ENCODE data around the gene FBXO2.

FBXO2 gene, protein sequence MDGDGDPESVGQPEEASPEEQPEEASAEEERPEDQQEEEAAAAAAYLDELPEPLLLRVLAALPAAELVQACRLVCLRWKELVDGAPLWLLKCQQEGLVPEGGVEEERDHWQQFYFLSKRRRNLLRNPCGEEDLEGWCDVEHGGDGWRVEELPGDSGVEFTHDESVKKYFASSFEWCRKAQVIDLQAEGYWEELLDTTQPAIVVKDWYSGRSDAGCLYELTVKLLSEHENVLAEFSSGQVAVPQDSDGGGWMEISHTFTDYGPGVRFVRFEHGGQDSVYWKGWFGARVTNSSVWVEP

DNA sequence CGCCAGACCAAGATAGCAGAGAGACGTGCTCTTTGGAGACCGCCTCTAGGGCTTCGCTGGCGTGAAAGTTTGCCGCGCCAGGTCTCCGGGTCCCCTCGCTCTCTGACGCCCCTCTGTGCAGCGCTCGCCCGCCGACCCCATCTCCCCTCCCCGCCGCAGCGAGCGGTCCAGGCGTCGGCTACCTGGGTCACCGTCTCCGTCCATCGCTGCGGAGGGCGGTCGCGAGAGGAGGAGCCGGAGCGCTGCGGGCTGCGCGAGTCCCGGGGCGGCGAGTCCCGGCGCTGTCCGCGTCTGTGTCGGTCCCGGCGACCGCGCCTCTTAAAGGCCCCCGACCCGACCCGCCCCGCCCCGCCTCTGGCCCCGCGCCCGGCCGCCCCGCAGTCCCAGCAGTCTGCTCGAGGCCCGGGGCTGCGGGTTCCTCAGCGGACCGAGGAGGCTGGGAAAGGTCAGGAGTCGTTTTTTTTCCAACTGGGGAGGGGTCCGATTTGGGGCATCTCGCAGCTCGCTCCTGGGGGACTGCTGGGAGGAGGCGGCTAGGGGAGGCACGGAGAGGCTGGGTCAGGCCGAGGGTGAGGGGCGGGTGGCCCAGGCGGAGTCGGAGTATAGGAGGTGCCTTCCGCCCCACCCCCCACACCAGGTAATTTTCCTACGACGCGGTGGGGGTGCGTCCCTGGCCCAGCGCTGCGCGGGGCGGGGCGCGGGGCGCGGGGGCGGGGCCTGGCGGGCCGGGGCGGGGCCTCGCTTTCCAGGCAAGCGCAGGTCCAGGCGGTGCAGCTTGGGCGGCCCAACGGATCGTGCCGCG lies at the start of gene FBXO2, which contains the start of gene FBXO44:
Gene FBXO2, minus strand, starts transcription at position 293 of the 802 bp plus-strand sequence. Its CDS starts 89 bp downstream, at position 204.
Gene FBXO44, plus strand, starts transcription at position 741 of the 802 bp plus-strand sequence. CDS start 959 bp downstream, outside the sequence.
- peak; percentile 57 for DNase-seq (ENCODE audit: low read depth)

DNA sequence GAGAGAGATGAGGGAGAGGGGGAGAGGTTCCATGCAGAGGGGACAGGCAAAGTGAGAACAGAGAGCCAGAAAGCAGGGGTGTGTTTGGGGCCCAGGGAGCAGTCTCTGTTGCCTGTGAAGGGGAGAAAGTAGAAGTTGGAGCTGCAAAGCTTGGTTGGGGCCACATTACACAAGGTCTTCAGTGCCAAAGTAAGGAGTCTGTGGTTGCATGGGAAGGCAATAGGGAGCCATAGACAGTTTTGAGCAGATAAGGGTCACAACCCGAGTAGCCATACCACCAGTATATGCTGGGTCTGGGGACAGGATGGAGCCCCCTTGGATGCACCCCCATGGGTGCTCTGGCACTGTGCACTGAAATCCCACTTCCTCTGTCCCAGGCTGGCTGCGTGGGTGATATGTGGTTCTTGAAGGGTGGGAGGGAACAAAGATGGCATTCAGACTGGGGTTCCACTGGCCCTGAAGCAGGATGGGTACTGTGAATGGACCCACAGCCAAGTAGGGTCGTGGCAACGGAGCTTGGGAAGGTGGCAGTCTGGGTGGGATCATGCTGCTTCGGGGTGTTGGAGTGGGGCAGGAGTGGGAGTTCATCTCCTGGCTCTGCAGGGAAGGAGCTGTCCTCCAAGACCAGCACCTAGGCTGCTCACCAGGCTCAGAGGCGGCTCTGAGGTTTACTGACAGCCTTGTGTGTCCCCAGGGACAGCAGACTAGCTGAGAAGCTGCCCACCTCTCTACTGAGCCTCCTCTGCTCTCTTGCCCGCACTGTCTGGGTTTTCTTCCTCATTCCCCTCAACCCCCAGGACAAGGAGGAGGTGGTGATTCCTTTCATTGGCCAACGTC lies 49.3 kb upstream of the FBXO2 start:
- no peak for DNase-seq (ENCODE audit: low read depth)

DNA sequence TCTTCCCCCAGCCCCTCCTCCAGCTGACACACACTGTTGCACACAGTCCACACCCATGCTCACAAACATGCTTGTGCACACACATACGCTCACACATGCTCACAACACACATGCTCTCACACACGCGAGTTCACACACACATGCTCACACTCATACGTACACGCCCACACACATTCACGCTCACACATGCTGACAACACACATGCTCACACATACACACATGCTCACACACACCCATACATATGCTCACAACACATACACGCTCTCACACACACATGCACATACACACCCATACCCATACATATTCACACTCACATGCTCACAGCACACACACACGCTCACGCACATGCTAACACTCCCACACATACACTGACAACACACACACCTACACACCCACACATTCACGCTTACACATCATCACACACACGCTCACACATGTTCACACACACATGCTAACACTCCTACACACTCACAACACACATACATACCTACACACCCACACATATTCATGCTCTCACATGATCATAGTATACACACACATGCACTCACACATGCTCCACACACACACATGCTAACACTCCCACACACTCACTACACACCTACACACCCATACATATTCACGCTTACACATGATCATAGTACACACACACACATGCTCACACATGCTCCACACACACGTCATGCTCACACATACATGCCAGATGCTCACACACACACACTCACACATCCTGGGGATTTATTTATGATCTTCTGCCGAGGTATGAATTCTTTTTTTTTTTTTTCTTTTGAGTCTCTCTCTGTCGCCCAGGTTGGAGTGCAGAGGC lies 48.0 kb upstream of the FBXO2 start:
- DNase-seq (ENCODE audit: low read depth) = no peak

GRCh38 chr1:11701551-11701961 lies 47.3 kb upstream of the FBXO2 start:
- no peak for DNase-seq (ENCODE audit: low read depth)

- no peak for DNase-seq (ENCODE audit: low read depth)
Measured at GRCh38 chr1:11700601-11701467, 46.6 kb upstream of the FBXO2 start.

DNA sequence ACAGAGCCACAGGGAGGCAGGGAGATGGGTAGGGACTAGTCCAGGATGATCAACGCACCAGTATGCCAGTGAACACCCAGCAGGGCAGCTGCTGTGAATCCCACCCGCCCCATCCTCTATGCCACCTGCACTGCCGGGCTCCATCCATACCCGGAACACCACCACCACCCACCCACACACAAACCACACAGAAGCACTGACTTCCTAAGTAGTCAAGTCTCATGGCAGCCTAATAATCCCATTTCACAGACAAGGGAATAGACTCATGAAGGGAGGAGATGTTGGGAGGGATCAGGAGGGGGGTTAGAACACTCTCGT lies 43.6 kb upstream of the FBXO2 start:
- DNase-seq (ENCODE audit: low read depth) = no peak

- DNase-seq (ENCODE audit: low read depth) = no peak
Measured at GRCh38 chr1:11697188-11697892, 43.1 kb upstream of the FBXO2 start.

DNA sequence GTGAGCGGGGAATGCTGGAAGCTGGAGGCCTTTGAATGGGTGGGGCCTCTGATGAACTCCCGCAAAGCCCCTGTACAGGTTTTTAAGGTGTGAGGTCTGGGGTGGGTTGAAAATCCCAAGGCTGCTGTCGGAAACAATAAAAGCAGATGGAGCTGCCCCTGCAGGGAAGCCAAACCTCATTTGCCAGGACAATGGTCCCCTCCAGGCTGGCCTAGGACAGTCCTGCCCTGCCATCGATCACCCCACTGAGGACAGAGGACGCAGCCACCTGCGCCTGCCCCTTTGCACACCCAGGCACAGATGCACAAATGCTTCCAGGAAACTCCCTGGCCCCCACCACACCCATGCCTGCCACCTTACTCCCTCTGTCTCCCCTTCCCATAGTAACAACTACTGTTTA lies 41.6 kb upstream of the FBXO2 start:
- no peak for DNase-seq (ENCODE audit: low read depth)

DNA sequence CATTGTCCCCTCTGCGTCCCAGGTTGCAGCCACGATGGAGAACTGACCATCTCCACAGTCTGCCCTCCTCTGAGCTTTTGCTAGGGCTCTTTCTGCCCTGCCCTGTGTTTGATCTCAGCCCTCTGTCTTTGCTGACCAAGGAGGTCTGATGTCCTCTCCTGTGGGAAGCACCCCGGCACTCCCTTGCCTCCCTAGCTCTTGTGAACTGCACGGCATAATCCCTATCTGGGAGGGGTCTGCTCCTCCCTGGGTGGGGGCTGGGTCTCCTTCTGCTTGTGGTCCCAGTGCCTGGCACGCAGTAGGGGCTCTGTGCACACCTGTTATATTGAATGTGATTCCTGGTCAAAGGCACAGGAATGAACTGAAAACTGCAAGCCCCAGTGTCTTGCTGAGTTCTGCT lies 39.7 kb upstream of the FBXO2 start:
- DNase-seq (ENCODE audit: low read depth) = no peak

DNA sequence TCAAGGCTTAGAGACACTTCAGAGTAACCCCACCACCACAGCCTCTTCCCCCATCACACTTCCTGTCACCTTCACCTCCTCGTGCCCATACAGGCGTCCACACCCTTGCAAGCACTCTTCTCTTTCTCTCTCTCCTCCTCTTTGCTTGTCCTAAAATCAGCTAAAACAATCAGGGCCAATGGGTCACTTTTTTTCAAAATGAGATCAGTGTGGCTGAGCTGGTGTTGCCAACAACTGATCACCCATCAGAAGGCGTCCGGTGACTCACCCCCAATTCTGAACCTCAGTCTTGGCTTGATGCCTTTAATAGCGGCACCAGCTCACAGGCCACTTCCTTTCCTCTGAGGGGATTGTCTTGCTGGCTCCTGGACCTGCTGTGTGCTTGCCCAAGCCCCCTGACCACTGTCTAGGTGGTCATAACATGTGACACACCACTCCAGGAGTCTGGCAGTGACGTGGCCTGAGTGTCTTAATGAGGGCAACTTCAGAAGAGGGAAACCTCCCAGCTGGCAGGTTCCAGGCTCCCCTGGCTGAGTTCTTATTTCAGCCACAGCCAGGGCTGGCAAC lies 38.9 kb upstream of the FBXO2 start:
- DNase-seq (ENCODE audit: low read depth) = peak; percentile 19

DNA sequence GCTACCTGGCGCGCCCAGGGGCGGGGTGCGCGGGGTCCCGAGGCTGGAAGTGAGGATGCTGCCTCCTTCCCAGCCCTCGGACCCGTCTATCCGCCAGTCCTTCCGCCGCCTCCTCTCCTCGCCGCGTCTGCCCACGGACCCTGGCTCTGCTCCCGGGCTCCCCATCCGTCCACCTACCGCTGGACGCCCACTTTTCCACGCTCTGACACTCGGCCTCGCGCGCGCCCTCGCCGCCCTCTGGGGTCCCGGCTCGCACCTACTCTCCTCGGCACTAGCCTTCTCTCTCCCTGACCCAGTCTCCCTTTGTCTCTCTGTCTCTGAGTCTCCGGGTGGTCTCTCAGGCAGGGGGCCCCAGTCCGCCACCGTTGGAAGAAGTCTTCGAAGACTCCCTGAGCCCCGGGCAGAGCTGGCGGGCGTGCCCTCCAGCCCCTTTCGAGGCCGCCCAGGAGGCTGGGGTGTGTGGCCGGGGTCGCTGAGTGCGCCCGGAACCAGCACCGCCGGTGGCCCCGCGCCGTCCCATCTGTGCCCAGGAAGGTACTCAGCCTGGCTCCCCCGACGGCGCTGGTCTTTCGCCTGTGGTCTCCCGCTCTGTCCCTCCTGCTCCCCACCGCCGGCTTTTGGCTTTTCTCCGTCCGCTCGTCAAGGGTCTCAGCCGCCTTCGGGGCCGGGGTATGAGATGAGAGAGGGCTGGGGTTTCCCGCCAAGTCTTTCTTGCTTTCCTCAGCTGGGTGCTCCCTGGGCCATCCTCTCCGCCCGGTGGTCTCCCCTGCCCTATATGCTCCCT lies 37.9 kb upstream of the FBXO2 start:
- no peak for DNase-seq (ENCODE audit: low read depth)

DNA sequence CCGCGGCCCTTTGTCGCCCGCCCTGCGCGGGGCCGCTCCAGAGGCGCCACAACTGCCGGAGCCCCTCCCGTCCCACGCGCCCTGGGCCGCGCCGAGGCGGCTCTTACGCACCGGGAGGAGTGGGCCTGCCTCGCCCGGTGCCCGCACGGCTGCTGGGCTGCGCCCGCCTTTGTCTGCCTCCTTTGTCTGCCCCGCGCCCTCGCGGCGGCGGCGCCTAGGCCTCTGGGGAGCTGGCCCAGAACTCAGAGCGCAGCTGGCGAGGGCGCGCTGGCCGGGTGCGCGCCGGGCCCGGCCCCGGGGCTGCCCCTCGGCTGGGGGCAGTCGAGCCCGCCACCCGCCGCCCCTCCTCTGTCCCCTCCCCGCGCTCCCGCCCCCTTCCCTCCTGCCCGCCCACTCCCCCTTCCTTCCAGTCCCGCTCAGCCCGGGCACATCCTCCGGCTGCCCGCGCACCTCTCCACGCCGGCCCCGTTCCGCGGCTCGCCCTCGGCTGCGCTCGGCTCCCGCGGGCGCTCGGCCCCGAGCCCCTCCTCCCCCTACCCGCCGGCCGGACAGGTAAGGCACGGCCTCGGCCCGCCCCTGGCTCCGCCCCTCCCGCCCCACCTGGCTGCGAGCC lies 37.2 kb upstream of the FBXO2 start, which contains the start of gene DRAXIN:
Gene DRAXIN, plus strand, starts transcription at position 409 of the 613 bp plus-strand sequence. CDS start 14,549 bp downstream, outside the sequence.
- no peak for DNase-seq (ENCODE audit: low read depth)

GRCh38 chr1:11690397-11691301 lies 36.4 kb upstream of the FBXO2 start:
- DNase-seq (ENCODE audit: low read depth) = no peak

DNA sequence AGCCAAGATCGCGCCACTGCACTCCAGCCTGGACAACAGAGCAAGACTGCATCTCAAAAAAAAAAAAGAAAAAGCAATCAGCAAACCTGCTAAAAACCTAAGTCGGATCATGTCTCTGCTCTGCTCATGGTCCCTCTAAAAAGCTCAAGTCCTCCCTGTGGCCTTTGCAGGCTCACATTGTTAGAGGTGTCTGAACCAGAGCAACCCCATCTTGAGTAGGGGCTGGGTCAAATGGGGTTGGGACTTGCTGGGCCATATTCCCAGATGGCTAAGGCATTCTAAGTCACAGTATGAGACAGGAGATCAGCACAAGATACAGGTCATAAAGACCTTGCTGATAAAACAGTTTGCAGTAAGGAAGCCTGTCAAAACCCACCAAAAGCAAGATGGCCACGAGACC lies 34.3 kb upstream of the FBXO2 start:
- DNase-seq (ENCODE audit: low read depth) = no peak

- DNase-seq (ENCODE audit: low read depth) = no peak
Measured at GRCh38 chr1:11685210-11685752, 31.1 kb upstream of the FBXO2 start.

DNA sequence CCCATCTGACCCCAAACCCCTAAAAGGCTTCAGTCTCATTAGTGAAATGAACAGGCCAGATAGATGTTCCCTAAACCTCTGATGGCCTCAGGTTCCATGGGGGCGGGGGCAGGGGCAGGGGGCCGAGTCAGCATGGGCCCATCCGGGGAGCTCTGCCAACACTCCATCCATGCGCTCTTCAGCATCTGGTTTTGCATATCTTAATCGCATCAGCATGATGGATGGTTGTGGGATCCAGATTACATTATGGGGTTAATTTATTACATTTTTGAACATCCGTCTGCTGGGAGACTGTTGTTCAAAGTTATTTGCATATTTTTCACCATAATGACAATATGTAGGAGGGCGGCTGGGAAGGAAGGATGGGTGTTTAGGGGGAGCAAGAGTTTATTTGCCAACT lies 29.8 kb upstream of the FBXO2 start:
- DNase-seq (ENCODE audit: low read depth) = no peak

GRCh38 chr1:11682799-11683198 lies 28.6 kb upstream of the FBXO2 start:
- DNase-seq (ENCODE audit: low read depth) = no peak

Measured in activated T-cell treated with anti-CD3 and anti-CD28 coated beads for 24 hours (primary cell).